Stimulated activated CD8-positive, alpha-beta memory T cell treated with anti-CD3 and anti-CD28 coated beads, Interleukin-15, amount 100 ng/mL, for 48 hours (primary cell): ENCODE results near the gene BLTP1.

ENCODE experiments used
- DNase-seq, 2 donors: peaks; one replicate each; pipeline ENCODE4 v3.0.0-alpha.2; 2020; ENCODE audit warnings: low read depth in 2 of 2

The BLTP1 gene

GRCh38 chr4:122171323-122171722 lies 19.2 kb downstream of the BLTP1 start:
- no peak for DNase-seq

GRCh38 chr4:122172266-122172665 lies 20.1 kb downstream of the BLTP1 start:
- DNase-seq, result no peak

GRCh38 chr4:122178961-122179360 lies 26.8 kb downstream of the BLTP1 start:
- DNase-seq, result no peak

GRCh38 chr4:122195718-122196117 lies 43.6 kb downstream of the BLTP1 start:
- no peak for DNase-seq
